ENCODE data around the gene ADAMTS1.
"Not testable (repeated sequence)": the region's sequence is repeated elsewhere in the genome, so short reads cannot be mapped to it uniquely, and the experiment has no call there.

ADAMTS1 gene

DNA sequence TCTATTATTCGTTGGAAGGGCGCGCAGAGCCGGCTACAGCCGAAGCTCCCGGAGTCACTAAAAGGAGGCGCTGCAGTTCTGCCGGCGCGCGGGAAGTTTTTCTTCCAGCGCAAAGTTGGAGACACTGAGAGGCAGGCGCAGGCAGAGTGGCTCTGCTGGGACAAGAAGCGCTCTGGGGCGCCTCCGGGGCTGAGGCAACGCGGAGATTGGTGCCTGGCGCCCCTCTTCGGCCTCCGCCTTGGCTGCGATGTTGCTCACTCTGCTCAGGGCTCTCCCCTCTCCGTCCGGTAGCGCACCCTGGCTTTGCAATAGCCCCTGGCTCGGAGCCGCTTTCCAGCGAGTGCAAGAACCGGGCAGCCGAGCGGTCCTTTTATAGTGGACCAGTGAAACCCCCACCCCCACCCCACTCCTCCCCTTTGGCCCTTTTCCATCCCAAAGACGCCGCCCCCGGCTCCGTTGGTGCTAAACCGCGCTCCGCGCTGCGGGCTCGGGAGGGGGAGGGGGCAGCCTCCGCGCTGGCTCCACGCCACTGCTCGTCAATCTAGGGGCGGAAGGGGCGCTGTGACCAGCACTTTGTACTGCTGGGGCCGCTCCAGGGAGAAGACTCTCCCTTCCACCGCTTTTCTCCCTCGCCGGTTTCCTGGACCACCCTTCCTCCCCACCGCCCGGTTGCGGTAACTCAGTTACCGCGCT lies at the start of gene ADAMTS1:
TSS of gene ADAMTS1 (minus strand) at position 344 of the 693 bp plus-strand sequence. CDS start 455 bp downstream, outside the sequence.
- peak; percentile 85 for DNase-seq (ENCODE audit: low read depth in 2 of 2)

DNA sequence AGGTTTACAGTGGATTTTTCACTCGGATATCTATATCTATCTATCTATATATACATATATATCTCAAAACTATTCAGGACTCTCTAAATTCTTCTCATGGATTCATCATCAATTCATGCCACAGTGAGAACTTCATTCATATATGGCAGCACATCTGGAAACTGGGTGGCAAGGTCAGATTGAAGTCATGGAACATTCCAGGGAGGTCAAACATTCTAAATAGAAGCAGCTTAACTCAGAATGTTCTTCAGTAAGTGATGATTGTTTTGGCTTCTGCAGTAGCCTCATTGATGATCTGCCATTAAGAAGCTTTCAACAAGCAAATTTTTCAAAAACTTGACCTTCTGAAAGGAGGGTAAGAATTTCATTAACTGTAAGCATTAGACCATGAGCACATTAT lies 46.9 kb upstream of the ADAMTS1 start:
- no peak for DNase-seq (ENCODE audit: low read depth in 2 of 2)

DNA sequence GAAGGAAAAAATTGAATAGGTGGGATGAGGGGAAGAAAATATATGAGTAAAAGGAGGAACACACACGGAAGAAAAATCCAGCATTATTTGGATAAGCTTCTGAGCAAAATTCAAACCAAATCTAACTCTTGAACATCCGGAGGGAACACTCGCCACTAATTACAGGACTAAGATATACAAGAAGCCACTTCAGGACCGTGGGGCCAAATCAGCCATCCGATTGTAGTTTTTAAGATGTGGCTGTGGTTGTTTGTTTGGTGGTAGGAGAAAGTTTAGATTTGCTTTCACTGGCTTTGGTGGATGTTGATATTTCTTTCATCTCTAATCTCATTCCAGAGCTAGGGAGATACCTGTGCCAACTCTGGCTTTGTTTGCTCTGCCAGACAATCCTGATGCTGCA lies 43.7 kb upstream of the ADAMTS1 start:
- DNase-seq (ENCODE audit: low read depth in 2 of 2), result no peak

DNA sequence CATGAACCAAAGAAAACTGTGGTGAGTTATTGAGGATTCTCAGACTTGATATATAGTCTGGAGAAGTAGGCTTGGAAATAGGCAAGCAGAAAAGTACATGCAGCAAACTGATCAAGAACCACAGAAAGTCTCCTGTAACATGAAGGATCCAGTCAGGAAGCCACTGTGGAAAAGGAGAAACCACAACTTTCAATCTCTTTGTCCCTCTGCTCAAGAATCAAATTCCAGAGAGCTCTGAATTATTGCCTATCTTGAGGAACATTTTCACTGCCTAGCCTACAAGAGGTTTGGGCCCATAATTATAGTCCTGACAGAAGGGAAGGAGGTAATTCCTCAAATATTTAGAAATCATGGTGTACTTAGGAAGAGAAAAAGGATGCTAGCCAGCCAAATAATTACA lies 43.0 kb upstream of the ADAMTS1 start:
- DNase-seq (ENCODE audit: low read depth in 2 of 2), result peak in 1 of 2 experiments; percentile 32

DNA sequence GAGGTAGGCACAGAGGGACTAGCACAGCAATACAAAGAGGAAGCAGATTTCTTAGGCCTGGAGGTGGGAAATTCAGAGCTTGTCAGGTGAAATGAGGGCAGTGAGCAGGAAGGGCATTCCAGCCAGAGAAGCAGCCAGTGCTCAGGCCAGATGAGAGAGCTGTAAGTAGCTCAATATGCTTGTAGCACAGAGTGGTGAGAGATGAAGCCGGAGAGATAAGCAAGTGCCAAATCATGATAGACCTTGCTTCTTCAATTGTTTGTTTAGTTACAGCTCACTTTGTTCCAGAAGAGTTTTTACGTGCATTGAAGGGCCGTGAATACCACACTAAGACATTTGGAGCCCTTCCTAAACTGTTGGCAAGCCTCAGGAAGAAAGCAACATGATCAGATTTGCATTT lies 42.0 kb upstream of the ADAMTS1 start:
- DNase-seq (ENCODE audit: low read depth in 2 of 2), result no peak

DNA sequence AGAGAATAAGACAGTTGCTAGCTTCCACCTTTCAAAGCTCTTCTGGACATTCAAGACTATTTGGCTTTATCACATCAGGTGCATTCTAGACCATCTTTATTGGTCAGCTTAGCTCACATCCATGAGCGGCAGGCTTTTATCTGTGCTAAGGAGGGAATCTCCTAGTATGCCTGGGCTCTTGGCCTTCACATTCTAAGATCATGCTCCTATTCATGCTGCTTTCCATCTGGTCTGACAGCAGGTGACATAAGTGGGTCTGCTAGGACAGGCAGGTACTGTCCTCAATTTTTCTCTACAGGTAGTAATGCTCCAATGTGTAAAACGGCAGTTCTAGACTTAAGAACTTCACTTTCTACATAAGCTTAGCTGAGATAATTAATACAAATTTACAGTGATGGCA lies 39.2 kb upstream of the ADAMTS1 start:
- no peak for DNase-seq (ENCODE audit: low read depth in 2 of 2)

DNA sequence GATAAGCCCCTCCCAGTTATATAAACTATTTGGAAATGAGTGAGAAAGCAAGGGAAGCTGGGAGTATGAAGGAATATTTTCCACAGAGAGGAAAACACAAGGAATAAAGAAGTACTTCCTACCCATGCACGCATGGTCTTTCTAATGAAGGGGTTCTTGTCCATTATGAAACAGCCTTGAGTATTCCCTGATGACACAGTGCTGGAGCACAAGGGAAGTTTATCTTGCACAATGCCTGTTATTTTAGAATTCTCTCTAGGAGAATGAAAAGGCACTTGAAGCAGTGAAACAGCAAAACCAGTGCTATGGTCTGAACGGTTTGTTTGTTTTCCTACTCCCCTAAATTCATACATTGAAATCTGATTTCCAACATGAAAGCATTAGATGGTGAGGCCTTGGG lies 38.6 kb upstream of the ADAMTS1 start:
- no peak for DNase-seq (ENCODE audit: low read depth in 2 of 2)

DNA sequence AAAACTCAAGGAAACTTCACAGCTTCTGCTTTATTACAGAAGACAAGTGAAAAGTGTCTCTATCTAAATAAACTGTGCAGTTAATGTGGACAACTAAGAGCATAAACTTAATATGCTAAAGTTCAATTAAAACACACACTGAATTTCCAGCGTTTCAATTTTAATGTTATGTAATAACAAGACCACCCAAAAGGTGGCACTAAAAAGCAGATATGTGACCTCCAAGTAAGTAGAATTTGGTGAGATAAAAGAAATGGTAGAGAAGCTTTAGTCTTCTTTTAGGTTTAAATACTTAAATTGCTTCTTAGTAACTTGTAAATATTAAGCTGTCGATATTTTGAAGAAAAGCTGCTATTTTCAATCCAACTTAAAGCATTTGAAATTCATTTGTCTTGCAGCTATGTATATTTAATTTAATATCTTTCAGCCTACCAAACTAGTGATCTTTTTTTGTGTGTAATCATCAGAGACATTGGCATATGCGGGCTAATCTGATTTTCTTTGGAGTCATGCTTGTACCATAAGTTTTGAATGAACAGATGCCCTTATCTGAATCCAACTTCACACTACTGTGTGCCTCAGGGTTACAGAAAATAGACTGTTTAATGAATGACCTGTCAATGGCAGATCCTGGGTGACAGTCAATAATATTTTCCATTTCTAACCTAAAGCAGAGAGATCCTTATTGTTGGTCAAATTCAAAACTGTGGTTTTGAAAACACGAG lies 36.5 kb upstream of the ADAMTS1 start:
- DNase-seq (ENCODE audit: low read depth in 2 of 2), result peak in 1 of 2 experiments; percentile 14

DNA sequence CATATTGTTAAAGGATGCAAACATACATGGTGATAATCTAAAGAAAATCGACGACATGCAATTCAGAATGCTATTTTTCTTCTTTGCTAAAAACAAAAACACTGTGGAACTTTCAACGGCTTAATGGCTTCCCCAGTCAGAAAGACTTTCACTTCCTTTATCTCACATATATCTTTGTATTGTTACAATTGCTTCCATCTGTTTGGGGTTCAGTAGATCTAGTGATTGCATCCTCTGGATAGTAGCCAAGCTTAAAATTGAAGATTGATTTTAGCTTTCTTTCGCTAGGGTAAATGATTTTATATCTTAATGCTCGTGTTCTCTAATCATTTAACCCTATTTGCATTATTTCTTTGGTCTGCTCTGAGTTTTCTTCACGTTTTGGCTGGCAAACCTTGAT lies 31.8 kb upstream of the ADAMTS1 start:
- peak in 1 of 2 experiments; percentile 18 for DNase-seq (ENCODE audit: low read depth in 2 of 2)

DNA sequence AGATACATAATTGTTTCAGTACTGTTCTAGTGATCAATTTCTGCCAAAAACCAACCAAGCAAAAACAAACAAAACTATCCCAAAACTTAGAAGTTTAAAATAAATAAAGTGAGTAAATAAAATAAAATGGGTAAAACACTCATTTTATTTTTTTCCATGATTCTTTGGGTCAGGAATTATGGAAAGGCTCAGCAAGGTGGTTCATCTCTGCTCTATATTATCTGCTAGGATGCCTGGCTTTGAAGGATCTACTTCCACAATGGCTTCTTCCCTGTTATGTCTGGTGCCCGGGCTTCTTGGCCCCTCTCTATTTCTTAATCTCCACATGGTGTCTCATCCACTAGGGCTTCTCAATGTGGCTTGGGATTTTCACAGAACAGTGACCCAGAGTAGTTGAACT lies 29.1 kb upstream of the ADAMTS1 start:
- DNase-seq (ENCODE audit: low read depth in 2 of 2), result no peak

DNA sequence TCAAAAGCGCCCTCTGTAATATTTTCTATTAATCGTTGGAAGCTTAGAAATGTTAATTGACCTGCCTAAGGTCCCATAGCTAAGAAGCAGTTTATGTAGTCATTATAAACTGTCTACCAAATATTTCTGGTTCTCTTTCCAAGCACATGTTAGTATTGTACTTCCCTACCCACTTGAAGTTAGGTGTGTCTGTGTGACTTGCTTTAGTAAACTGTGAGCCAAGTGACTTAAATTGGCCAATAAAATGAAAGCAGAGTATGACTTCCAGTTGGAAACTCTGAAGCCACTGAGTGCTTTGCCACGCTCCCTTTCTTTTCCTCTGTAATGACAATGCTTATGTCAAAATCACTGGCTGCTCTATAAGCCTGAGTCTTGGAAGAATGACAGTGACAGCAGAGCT lies 20.6 kb upstream of the ADAMTS1 start:
- DNase-seq (ENCODE audit: low read depth in 2 of 2), result no peak

DNA sequence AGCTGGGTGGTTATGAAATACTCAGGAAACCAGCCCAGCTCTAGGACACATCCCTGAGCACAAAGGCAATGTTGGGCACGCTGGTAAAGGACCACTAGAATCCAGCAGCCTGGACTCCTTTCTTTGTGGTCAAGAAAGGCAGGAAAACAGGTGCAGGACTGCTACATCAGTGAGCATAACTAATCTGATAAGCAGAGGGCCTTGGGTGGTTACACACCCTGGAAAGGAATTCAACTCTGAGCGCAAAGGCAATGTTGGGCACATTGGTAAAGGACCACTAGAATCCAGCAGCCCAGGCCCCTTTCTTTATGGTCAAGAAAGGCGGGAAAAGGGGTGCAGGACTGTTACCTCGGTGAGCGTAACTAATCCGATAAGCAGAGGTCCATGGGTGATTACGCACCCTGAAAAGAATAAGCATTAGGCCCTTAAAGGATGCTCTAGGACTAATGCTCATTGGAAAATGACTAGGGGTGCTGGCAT lies 11.7 kb upstream of the ADAMTS1 start:
- not testable (repeated sequence) for DNase-seq (ENCODE audit: low read depth in 2 of 2)

DNA sequence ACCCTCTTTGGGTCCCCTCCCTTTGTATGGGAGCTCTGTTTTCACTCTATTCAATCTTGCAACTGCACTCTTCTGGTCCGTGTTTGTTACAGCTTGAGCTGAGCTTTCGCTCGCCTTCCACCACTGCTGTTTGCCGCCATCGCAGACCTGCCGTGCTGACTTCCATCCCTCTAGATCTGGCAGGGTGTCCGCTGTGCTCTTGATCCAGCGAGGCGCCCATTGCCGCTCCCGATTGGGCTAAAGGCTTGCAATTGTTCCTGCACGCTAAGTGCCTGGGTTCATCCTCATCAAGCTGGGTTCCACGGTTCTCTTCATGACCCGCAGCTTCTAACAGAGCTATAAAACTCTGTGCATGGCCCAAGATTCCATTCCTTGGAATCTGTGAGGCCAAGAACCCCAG lies 9.5 kb upstream of the ADAMTS1 start:
- not testable (repeated sequence) for DNase-seq (ENCODE audit: low read depth in 2 of 2)

DNA sequence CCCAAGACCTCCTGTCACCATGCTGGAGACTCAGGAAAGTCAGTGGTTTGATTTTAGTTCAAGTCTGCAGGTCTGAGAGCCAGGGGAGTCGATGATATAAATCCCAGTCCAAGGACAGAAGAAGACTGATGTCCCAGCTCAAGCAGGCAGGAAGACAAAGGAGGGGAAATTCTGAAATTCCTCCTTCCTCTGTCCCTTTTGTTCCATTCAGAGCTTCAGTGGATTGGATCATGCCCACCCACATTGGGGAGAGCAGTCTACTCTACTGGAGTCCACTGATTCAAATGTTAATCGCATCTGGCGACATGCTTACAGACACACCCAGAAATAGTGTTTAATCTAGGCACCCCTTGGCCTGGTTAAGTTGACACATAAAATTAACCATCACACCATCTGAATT lies 7.2 kb upstream of the ADAMTS1 start:
- no peak for DNase-seq (ENCODE audit: low read depth in 2 of 2)

DNA sequence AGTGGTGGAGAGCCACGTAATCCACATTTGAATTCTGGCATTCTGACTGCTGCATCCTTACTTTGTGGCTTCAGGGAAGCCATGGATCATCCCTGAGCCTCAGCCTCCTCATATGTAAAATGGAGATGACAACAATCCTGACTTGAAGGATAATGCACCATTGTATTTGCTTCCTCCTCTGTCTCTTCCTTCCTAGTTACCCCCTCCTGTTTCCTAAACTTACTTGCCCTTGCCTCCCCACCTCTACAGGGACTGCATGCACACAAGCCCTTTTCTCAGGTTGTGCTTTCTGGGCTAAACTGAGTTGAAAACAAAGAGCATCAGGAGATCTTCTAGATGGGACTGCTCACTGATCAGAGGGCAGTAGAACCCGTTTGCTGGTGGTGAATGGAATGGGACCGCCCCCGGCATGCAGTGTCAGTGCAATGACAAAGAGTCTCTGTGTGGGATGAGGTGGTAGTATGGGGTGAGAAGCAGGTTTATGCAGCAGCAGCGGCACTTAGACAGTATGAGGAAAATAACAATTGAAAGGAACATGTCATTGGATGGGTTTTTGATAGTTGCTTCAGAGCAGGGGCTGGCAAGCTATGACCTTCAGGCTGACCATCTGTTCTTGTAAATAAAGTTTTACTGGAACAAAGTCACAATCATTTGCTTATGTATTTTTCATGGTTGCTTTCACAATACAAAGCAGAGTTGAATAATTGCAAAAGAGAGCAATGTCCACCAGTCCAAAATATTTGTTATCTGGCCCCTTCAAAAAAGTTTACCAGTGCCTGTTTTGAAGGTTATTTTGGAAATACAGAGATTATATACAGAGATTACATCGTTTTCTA lies 6.1 kb upstream of the ADAMTS1 start:
- no peak for DNase-seq (ENCODE audit: low read depth in 2 of 2)

DNA sequence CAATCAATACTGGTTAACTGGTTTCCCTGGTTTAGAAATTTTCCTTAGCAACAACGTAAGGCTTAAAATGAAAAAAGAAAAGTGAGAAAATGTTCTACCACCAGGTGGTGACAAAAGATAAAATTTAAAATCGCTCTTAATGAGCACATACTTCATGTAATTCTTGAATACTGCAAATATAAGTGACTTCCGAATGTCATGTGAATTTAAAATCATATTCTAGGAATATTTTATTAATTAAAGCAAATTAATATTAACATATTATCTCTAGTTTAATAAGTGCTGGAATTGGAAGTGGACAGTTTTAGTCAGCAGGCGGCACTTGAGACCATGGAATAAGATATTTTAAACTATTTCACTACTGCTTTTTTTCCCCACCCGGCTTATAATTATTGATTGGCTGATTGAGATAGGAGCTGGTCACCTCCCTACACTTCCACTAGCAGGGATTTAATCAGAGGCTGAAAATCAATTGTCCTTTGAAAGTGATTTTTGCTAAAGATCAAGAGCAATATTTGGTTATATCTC lies 5.0 kb upstream of the ADAMTS1 start:
- peak; percentile 29 to 37 for DNase-seq (ENCODE audit: low read depth in 2 of 2)

DNA sequence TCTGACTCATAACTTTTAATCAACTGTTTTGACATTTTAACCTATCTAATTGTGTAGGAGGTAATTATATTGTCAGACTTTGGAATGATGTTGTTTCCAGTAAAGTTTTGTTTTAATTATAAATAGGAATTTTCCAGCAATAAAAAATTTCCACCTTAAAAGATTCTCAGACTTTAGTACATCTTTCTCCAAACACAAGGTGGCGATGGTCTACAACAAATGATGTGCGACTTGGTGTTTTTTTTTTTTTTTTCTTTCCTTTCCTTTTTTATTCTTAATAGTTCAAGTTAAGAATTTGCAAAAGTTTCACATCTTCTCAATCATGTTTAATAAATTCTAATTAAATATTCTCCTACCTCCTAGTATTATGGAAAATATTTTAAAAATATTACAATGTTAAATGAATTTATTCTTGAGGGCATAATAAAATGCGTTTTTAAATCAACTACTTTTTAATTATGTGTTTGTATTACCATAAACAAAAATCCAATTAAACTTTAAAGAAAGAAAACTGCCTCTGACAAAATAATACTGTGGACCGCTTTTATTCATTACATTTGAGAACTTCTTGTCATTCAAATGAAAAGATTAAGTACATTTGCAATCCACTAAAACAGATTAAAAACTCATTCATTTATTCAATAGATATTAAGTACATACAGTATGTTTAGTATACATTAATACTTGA lies 4.4 kb upstream of the ADAMTS1 start:
- DNase-seq (ENCODE audit: low read depth in 2 of 2), result peak; percentile 49 to 52

DNA sequence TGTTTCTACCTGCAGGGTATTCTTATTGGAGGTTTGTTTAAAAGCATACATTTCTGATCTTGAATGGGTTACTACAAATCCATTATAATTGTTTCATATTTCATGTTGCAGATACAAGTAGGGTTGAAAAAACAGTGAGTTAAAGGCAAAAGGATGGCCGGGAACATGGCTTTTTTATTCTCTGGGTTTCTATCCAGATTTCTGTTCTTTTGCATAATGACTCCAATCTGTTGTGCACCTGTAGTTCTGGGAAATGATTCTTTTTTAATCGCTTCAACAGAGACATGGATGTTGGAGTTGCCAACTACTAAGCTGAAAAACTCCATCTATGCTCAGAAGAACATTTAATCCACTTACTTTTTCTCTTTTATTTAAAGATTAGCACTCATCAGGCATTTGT lies 2.7 kb upstream of the ADAMTS1 start:
- DNase-seq (ENCODE audit: low read depth in 2 of 2), result no peak

DNA sequence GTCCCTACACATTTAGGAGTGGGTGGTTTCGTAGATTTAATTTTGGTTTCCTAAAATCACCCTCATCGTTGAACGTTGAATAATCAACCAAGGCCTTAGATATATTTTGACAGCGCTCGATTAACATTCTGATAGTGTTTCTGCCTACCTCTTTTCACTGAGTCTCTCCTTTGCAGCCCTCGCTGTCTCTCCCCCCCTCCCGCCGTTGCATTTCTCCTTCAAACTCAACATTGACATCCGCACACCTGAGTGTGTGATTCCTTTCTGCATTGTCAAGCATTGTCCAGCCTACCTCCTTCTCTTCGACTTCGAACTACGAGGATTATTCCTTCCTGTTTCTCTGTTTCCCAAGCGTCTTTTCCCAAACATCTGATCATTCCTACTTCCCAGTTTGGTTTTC lies 1.8 kb upstream of the ADAMTS1 start:
- DNase-seq (ENCODE audit: low read depth in 2 of 2), result no peak

DNA sequence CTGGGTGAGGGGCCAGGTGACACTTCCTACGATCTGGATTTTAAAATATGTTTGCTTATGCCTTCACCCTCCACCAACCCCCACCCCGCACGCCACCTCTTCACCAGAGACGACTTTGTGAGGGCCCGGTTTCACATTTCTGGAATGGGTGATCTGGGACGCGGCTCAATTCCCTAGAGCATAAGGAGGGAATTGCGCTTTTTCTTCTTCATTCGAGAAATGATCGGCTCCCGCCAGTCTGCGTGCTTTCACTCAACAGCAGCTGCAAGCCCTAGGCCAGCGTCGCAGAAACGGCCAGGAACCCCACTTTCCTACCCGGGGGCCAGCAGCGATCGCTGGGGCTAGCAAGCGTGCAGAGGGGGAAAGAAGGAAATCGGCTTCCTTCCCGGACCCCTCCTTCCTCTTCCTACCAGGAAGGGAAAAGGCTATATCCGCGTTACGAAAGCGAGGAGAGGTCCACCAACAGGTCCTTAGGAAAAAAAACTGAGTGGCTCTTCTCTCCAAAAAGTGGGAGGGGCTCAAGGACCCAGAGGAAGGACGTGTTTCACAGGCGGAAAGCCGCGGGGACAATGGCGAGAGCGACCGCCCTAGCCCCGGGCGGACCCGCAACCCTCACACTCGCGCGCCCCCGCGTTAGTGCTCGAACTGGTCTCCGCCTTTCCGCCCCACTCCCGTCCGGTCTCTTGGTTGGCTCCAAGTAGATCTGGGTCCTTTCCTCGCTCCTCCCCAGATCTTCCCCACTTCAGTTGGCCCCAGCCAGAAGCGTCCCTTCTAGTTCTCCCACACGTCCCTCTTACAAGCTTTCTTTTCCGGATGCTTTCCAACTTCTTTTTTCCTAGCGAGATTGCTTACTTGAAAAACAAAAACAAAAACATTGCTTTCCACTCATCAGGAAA lies 1.1 kb upstream of the ADAMTS1 start:
- DNase-seq (ENCODE audit: low read depth in 2 of 2), result peak; percentile 34 to 40

DNA sequence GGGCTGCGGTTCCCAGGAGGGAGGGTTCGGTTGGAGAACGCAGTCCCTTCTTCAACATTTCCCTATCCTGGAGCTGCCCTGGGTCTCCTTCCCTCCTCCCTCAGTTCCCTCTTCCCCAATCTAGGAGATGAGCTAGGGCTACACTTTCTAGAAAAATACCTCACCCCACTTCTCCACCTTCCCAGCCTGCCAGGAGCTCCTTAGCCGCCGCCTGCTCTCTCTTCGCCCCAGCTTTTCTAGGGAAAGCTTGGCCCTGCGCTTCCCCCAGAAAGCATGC lies 488 bp upstream of the ADAMTS1 start:
- peak in 1 of 2 experiments; percentile 16 for DNase-seq (ENCODE audit: low read depth in 2 of 2)

Data from fibroblast of skin of left quadriceps (primary cell).